Motor neuron (in vitro differentiated cells): Measurements from ENCODE around the gene ESRRA. TPM values are rescaled to one million over a fixed set of nuclear protein-coding genes. Genes with fewer than 3 reads are reported as not detected.
A peak's percentile ranks its signal among the peaks of the same experiment; 100 is the strongest.

Experiments used
- ATAC-seq, 8 experiments: fragments of 200-7000 bp; cut with Tn5 transposase; replicated peaks in 6 of 8; 2 replicates each; pipeline ENCODE4 v1.8.0; 2021; ENCODE audit warnings: mild to moderate bottlenecking in 8 of 8, moderate library complexity in 8 of 8
- H3K27ac ChIP-seq, 2 donors: fragments of 250-450 bp; sonication (Bioruptor Pico); 2 replicates each; pipeline ENCODE4 v1.9.0; 2021; ENCODE audit warnings: antibody characterized with exemption in 2 of 2, mild to moderate bottlenecking in 2 of 2, moderate library complexity in 1 of 2
- H3K4me1 ChIP-seq, 2 donors: fragments of 250-450 bp; sonication (Bioruptor Pico); replicated peaks in 1 of 2; 2 replicates each; pipeline ENCODE4 v1.6.1; 2021; ENCODE audit warnings: antibody characterized with exemption in 2 of 2, mild to moderate bottlenecking in 2 of 2, moderate library complexity in 1 of 2
- H3K4me3 ChIP-seq, 5 donors: fragments of 250-450 bp; sonication (Bioruptor Pico); 2 replicates each; pipeline ENCODE4 v1.9.0; 2021; ENCODE audit warnings: antibody characterized with exemption in 5 of 5, mild to moderate bottlenecking in 5 of 5, moderate library complexity in 4 of 5
- WGBS, 10 experiments: fragments of 450-650 bp; shearing (Covaris generic); methylation state at CpG; one replicate each; pipeline ENCODE4 v1.0.0; 2022; 5-methylcytosine and 5-hydroxymethylcytosine counted together
- in situ Hi-C, 9 experiments: fragments of 400-800 bp; cut with MboI; loops; one replicate each; pipeline ENCODE4 v1.15.0; 2021; ENCODE audit warnings: low sequenced_read_pairs in 9 of 9, low pct_unique_long_range_greater_than_20kb in 2 of 9; ENCODE audit not compliant: unreplicated experiment in 9 of 9
- total RNA-seq, 8 experiments: library from RNA; unstranded; fragments of 300-600 nt; gene quantifications; 2 replicates each; pipeline versions ENCODE4 v1.2.3 to v1.2.4, GENCODE V29; 2022

Gene ESRRA
- total RNA-seq, 8 experiments from 2014 or later, result 9.3 to 75.7 (median 19.1) TPM

GRCh38 chr11:64281957-64282770, 23.2 kb upstream of the ESRRA start:
- Histone ChIP-seq H3K4me1 (peaks cover 10 to 12% of the 10 kb centered on the region in 2 donors), H3K4me3 (no peak overlapping the region), H3K27ac (no peak overlapping the region)
- in situ Hi-C loops, result no loop called here
- ATAC-seq, result no peak
- 86 to 100% (median 97%) methylated on average over 1 to 15 of the region's 22 CpGs for WGBS, 10 experiments

- Histone ChIP-seq H3K27ac (no peak overlapping the region), H3K4me3 (no peak overlapping the region), H3K4me1 (peaks cover 10 to 12% of the 10 kb centered on the region in 2 donors)
- WGBS, 10 experiments, result 90 to 100% (median 95%) methylated on average over 2 to 3 of the region's 3 CpGs; no CpG with 5 or more reads in 2 of the 10 experiments
- in situ Hi-C loops, result no loop called here
- no peak for ATAC-seq
These were observed 22.2 kb upstream of the ESRRA start for GRCh38 chr11:64283092-64283491.

- H3K27ac ChIP-seq, result peak within 1 kb of the TSS; percentile 71 to 79
- 0 to 18% (median 0%) methylated on average over 3 to 4 of the region's 44 CpGs; no CpG with 5 or more reads in 7 of the 10 experiments for WGBS, 10 experiments
These were observed 21.0 kb upstream of the ESRRA start, which contains the start of gene BAD for GRCh38 chr11:64284048-64284961. Gene BAD (minus strand): TSS chr11:64284665. CDS start chr11:64284368, 297 bp downstream.

GRCh38 chr11:64284962-64285884, 20.1 kb upstream of the ESRRA start, which contains the start of gene GPR137:
Gene GPR137 (plus strand): TSS chr11:64285848. CDS start chr11:64286525, 677 bp downstream.
- in situ Hi-C loops, result no loop called here
- Histone ChIP-seq H3K27ac (peak within 1 kb of the TSS; percentile 71 to 79), H3K4me3 (peak within 1 kb of the TSS; percentile 80 to 96 (median 88)), H3K4me1 (peaks cover 10 to 12% of the 10 kb centered on the region in 2 donors)
- peak; percentile 42 to 67 (median 55) for ATAC-seq
- 0 to 3% (median 0%) methylated on average over 3 to 10 of the region's 102 CpGs; no CpG with 5 or more reads in 6 of the 10 experiments for WGBS, 10 experiments

More at GRCh38 chr11:64284048-64284961, 21.0 kb upstream of the ESRRA start, which contains the start of gene BAD:
- peak; percentile 85 to 91 (median 86) for ATAC-seq
- in situ Hi-C loops, result no loop called here
- peaks cover 10 to 12% of the 10 kb centered on the region in 2 donors for H3K4me1 ChIP-seq
- peak within 1 kb of the TSS; percentile 80 to 96 (median 88) for H3K4me3 ChIP-seq

- Histone ChIP-seq H3K4me3 (peak overlapping the region; percentile 80 to 96 (median 88)), H3K4me1 (peaks cover 11 to 14% of the 10 kb centered on the region in 2 donors), H3K27ac (peak overlapping the region; percentile 47 to 79)
- in situ Hi-C loops, result no loop called here
- WGBS, 10 experiments, result 0 to 87% (median 50%) methylated on average over 1 to 7 of the region's 40 CpGs; no CpG with 5 or more reads in 5 of the 10 experiments
- peak in 3 of 8 experiments; percentile 0 to 9 (median 2) for ATAC-seq
These were observed 19.2 kb upstream of the ESRRA start for GRCh38 chr11:64285885-64286800.

GRCh38 chr11:64286801-64287159, 18.5 kb upstream of the ESRRA start:
- Histone ChIP-seq H3K27ac (no peak overlapping the region), H3K4me1 (peaks cover 13 to 17% of the 10 kb centered on the region in 2 donors), H3K4me3 (no peak overlapping the region)
- WGBS, 10 experiments, result 57 to 100% (median 60%) methylated on average over 1 to 5 of the region's 9 CpGs; no CpG with 5 or more reads in 7 of the 10 experiments
- in situ Hi-C loops, result no loop called here
- no peak for ATAC-seq

GRCh38 chr11:64287676-64288352, 17.5 kb upstream of the ESRRA start:
- no peak for ATAC-seq
- 80 to 93% (median 90%) methylated on average over 1 to 14 of the region's 33 CpGs; no CpG with 5 or more reads in 6 of the 10 experiments for WGBS, 10 experiments
- in situ Hi-C loops, result no loop called here
- no peak overlapping the region for H3K27ac ChIP-seq
- no peak overlapping the region for H3K4me3 ChIP-seq
- H3K4me1 ChIP-seq, result peaks cover 13 to 17% of the 10 kb centered on the region in 2 donors

GRCh38 chr11:64288353-64288750, 17.0 kb upstream of the ESRRA start:
- in situ Hi-C loops, result no loop called here
- WGBS, 10 experiments, result 100% methylated on average over 1 of the region's 9 CpGs; no CpG with 5 or more reads in 9 of the 10 experiments
- Histone ChIP-seq H3K4me3 (no peak overlapping the region), H3K4me1 (peaks cover 13 to 17% of the 10 kb centered on the region in 2 donors), H3K27ac (no peak overlapping the region)
- no peak for ATAC-seq

GRCh38 chr11:64289002-64289564, 16.2 kb upstream of the ESRRA start:
- in situ Hi-C loops, result no loop called here
- ATAC-seq, result no peak
- H3K4me3 ChIP-seq, result no peak overlapping the region
- H3K4me1 ChIP-seq, result peaks cover 9 to 11% of the 10 kb centered on the region in 2 donors
- whole genome bisulfite sequencing, 10 experiments, result 36% methylated on average over 2 of the region's 13 CpGs; no CpG with 5 or more reads in 9 of the 10 experiments
- H3K27ac ChIP-seq, result no peak overlapping the region

GRCh38 chr11:64290352-64291261, 14.7 kb upstream of the ESRRA start:
- Histone ChIP-seq H3K27ac (no peak overlapping the region), H3K4me3 (peak overlapping the region in 4 of 5 donors; percentile 29 to 39 (median 36)), H3K4me1 (peaks cover 9 to 11% of the 10 kb centered on the region in 2 donors)
- ATAC-seq, result no peak
- in situ Hi-C loops, result no loop called here
- WGBS, 10 experiments, result 0 to 100% (median 49%) methylated on average over 1 to 3 of the region's 10 CpGs; no CpG with 5 or more reads in 2 of the 10 experiments
